Bronchial epithelial cell (primary cell): Measurements from ENCODE around the gene TUG1. TPM values are rescaled to one million over a fixed set of nuclear protein-coding genes. Genes with fewer than 3 reads are reported as not detected.

Experiments
- DNase-seq: peaks from one replicate; pipeline ENCODE4 v3.0.0-alpha.2; 2010; ENCODE audit warnings: low read depth
- FAIRE-seq: peaks from 2 replicates; lab custom pipeline; 2011; peaks lifted over from hg19 to GRCh38; lab: Jason Lieb, UNC
- H3K27me3 ChIP-seq: 2 replicates; pipeline ENCODE4 v1.5.1; 2011; ENCODE audit warnings: low read length; ENCODE audit not compliant: control insufficient read depth, insufficient read depth
- H3K36me3 ChIP-seq: 2 replicates; pipeline ENCODE4 v1.5.1; 2011; ENCODE audit warnings: low read length; ENCODE audit not compliant: control insufficient read depth, insufficient read depth
- H3K4me3 ChIP-seq: 2 replicates; pipeline ENCODE4 v1.5.1; 2011; ENCODE audit warnings: mild to moderate bottlenecking, low read depth, low read length, control low read depth
- CTCF ChIP-seq: IDR thresholded peaks from 2 replicates; pipeline ENCODE4 v1.5.1; 2011; ENCODE audit warnings: mild to moderate bottlenecking, moderate library complexity, low read length, control low read depth, inconsistent platforms; ENCODE audit not compliant: insufficient read depth, severe bottlenecking
- total RNA-seq: library from RNA; depleted of rRNA; stranded (reverse); fragments of >200 nt; gene quantifications from 2 replicates; pipeline ENCODE4 v1.2.1, GENCODE V29; 2014

TUG1 gene
- total RNA-seq, 1 donor from 2014 or later = 24.5 TPM

DNA sequence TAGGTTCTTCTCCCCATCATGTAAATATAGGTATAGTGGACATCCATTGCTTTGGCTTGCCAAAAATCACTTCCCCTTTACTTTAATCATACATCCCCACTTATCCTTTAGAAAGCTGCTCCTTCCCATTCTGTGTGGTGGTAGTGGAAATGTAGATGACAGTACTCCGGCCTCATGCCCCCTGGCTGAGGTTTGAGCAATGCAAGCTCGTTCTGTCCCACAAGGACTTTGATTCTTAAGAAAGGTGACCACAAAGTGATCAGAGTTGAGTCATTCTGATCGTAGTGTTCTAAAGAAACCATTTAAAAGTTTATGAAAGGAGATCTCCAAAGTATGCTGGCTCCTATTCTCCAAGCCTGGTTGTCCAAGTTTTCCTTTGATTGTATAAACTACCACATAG is 10.9 kb downstream of the TUG1 start:
- FAIRE-seq (no peak), DNase-seq (no peak)
- Histone ChIP-seq H3K27me3 (no peaks in the 10 kb centered on the region), H3K36me3 (peaks cover 1% of the 10 kb centered on the region), H3K4me3 (no peak overlapping the region)
- TF ChIP-seq CTCF = no peak

DNA sequence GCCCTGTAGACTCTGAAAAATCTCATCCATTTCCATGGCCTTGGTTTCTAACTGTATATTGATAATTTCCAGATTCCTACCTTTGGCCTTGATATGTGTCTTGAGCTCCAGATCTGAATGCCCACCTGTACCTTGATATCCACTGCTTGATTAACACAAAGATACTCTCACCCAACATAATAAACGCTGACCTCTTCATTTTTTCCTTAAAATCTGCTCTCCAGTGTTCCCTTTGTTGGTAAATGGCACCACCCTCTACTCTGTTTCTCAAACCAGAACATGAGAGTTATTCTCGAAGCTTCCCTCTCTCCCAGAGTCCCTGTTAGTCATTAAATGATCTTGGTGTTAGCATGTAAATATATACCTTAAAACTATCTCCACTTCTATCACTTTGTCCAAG is 13.4 kb downstream of the TUG1 start:
- no peak for TF ChIP-seq CTCF
- H3K36me3 ChIP-seq = no peaks in the 10 kb centered on the region
- no peak overlapping the region for H3K4me3 ChIP-seq
- DNase-seq (no peak), FAIRE-seq (no peak)
- H3K27me3 ChIP-seq = no peaks in the 10 kb centered on the region

GRCh38 chr22:30984317-30984716 is 15.3 kb downstream of the TUG1 start:
- no peak for TF ChIP-seq CTCF
- Histone ChIP-seq H3K36me3 (no peaks in the 10 kb centered on the region), H3K4me3 (no peak overlapping the region), H3K27me3 (no peaks in the 10 kb centered on the region)
- no peak for FAIRE-seq
- DNase-seq = no peak

GRCh38 chr22:30985561-30986208 is 16.6 kb downstream of the TUG1 start:
- Histone ChIP-seq H3K36me3 (no peaks in the 10 kb centered on the region), H3K27me3 (no peaks in the 10 kb centered on the region), H3K4me3 (no peak overlapping the region)
- no peak for TF ChIP-seq CTCF
- DNase-seq = no peak
- no peak for FAIRE-seq

DNA sequence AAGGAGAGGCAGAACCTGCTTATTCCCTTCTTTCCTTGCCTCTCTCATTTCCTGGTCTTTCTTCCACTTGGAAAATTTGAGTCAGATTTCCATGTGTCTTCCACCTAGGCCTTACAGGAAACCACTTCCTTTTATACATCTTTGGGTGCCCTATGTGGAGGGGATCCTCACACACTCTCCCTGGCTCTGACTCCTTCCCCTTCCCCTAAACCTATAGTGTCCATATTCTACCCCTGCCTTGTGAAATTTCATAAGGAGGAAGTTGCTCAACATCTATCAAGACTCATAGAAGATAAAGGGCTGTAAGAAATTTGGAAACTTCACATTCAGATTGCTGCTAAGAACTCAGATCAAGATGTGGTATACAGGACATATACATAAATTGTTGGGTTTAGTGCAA is 20.4 kb downstream of the TUG1 start:
- DNase-seq = no peak
- peak; percentile 23 for FAIRE-seq
- Histone ChIP-seq H3K27me3 (no peaks in the 10 kb centered on the region), H3K4me3 (no peak overlapping the region), H3K36me3 (no peaks in the 10 kb centered on the region)
- no peak for TF ChIP-seq CTCF

- TF ChIP-seq CTCF = no peak
- Histone ChIP-seq H3K4me3 (no peak overlapping the region), H3K36me3 (no peaks in the 10 kb centered on the region), H3K27me3 (no peaks in the 10 kb centered on the region)
- no peak for FAIRE-seq
- no peak for DNase-seq
These were observed 21.6 kb downstream of the TUG1 start for GRCh38 chr22:30990690-30991089.
